Spleen (tissue), 7 donors: ENCODE data around the gene CNTNAP5.

Experiments used
- CTCF ChIP-seq, 11 experiments: fragments of 200-600 bp in 7 of 11; fragments of 450-650 bp in 4 of 11; sonication (generic) in 4 of 11; IDR thresholded peaks in 8 of 11; conservative IDR thresholded peaks in 3 of 11; 1 replicate in 7 of 11; 2 replicates in 4 of 11; pipeline versions ENCODE4 v1.4.0 to v1.8.0; 2016 to 2021; ENCODE audit warnings: antibody characterized with exemption in 11 of 11, inconsistent platforms in 4 of 11, mild to moderate bottlenecking in 1 of 11
- POLR2AphosphoS5 ChIP-seq, 3 donors: sonication (generic); formaldehyde crosslinking; IDR thresholded peaks; one replicate each; pipeline ENCODE4 v1.5.1; 2017; ENCODE audit warnings: antibody characterized with exemption in 3 of 3
- donor health status: DM: no; HTN: no; CAD: no; lungs with moderate emphysema.
- donor health status: DM: no; HTN: no; CAD: no.
- donor health status: DM: no; HTN: no; CAD: no.

GRCh38 chr2:124763611-124764010 is 738.5 kb downstream of the CNTNAP5 start:
- TF ChIP-seq CTCF (IDR thresholded peaks at IDR 0.05 in 8 of 11, conservative IDR thresholded peaks at IDR 0.05 in 3 of 11) (no peak), POLR2AphosphoS5 (IDR thresholded peaks at IDR 0.05) (no peak)
